Duodenal mucosa (tissue), 2 donors: ENCODE data around the gene SARNP.
"Not testable (repeated sequence)": the region's sequence is repeated elsewhere in the genome, so short reads cannot be mapped to it uniquely, and the experiment has no call there.

Experiments used
- H3K27ac ChIP-seq: one replicate; pipeline ENCODE4 v1.7.0; 2013; ENCODE audit warnings: low read depth, low read length
- H3K27me3 ChIP-seq, 2 donors: one replicate each; pipeline ENCODE4 v1.7.0; 2013; ENCODE audit warnings: low read length in 2 of 2, control low read depth in 1 of 2; ENCODE audit not compliant: insufficient read depth in 2 of 2, control insufficient read depth in 1 of 2
- H3K36me3 ChIP-seq, 2 donors: one replicate each; pipeline ENCODE4 v1.7.0; 2013; ENCODE audit warnings: low read length in 2 of 2, control low read depth in 1 of 2; ENCODE audit not compliant: insufficient read depth in 2 of 2, control insufficient read depth in 1 of 2
- H3K4me1 ChIP-seq, 2 donors: one replicate each; pipeline ENCODE4 v1.7.0; 2013; ENCODE audit warnings: low read length in 2 of 2, control low read depth in 1 of 2; ENCODE audit not compliant: insufficient read depth in 2 of 2, control insufficient read depth in 1 of 2
- H3K4me3 ChIP-seq, 2 donors: one replicate each; pipeline ENCODE4 v1.7.0; 2013; ENCODE audit warnings: low read length in 2 of 2, low read depth in 1 of 2
- H3K9ac ChIP-seq, 2 donors: one replicate each; pipeline ENCODE4 v1.7.0; 2013; ENCODE audit warnings: low read length in 2 of 2, low read depth in 1 of 2
- H3K9me3 ChIP-seq, 2 donors: one replicate each; pipeline ENCODE4 v1.7.0; 2013; ENCODE audit warnings: low read length in 2 of 2, control low read depth in 1 of 2; ENCODE audit not compliant: control insufficient read depth in 1 of 2

SARNP gene

DNA sequence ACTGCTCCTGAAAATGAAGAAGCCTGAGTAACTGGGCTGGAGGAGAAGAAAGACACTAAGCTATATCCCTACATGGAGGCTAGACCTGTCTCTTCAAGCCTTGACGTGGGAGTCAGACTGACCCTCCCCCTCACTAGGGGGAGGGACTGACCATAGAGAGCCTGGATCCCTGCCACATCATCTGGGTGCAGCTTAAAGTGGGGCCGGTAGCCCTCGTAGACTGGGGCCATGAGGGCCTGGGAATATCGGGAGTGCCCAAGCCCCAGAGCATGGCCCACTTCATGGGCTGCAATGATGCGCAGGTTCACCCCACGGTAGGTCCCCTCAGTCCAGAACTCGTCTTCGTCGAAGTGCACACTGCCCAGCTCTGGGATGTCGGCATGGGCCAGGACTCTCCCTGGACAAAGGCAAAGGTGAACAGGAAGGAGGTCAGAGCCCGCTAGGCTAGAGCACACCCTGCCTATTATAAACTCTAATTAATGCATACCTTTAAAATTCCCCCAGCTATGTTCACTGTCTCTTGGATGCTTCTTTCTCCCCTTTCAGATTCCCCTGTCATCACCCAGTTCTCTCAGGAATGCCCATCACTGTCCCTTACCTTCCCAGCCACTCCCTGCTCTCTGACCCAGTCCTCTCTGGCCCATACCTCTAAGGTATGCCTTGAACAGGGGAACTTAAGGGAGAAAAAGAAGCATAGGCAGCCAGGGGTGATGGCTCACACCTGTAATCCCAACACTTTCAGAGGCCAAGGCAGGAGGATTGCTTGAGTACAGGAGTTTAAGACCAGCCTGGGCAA, 22.0 kb upstream of the SARNP start:
- Histone ChIP-seq H3K4me1 (no peaks in the 10 kb centered on the region), H3K36me3 (peaks cover 0 to 2% of the 10 kb centered on the region in 2 donors), H3K27ac (no peak overlapping the region), H3K9me3 (no peaks in the 10 kb centered on the region), H3K27me3 (no peaks in the 10 kb centered on the region), H3K9ac (no peak overlapping the region), H3K4me3 (no peak overlapping the region)

DNA sequence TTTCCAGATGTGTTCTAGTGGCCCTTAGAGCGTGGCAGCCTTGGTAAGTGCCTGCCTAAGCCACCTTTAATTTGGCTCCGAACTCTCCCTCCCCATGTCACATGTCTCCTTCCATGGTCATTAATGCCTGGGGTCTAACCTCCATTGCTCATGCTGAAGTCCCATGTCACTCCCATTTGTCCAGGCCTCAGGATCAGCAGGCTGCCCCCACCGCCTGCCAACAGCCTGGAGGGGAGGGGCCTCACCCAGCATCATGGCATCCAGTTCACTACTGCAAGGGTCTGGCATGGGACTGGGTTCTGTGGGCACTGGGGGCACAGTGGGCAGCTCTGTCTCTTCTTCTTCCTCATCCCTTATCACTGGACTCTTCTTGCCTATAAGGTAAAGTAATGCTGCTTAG, 20.8 kb upstream of the SARNP start:
- Histone ChIP-seq H3K27ac (no peak overlapping the region), H3K36me3 (peaks cover 0 to 2% of the 10 kb centered on the region in 2 donors), H3K4me3 (no peak overlapping the region), H3K27me3 (no peaks in the 10 kb centered on the region), H3K9me3 (no peaks in the 10 kb centered on the region), H3K4me1 (no peaks in the 10 kb centered on the region), H3K9ac (no peak overlapping the region)

DNA sequence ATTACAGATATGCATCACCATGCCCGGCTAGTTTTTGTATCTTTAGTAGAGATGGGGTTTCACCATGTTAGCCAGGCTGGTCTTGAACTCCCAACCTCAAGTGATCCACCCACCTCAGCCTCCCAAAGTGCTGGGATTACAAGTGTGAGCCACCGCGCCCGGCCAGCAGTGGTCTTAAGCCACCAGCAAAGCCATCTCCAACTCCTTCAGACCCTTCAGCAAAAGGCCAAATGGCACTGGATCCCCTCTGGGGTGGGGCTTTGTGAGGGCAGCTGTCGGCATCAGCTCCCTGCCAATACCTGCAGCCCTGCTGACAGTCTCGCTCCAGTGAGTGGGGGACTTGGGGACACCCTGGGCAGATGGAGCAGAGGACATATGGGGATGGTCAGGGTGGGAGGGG, 16.9 kb upstream of the SARNP start:
- H3K9ac ChIP-seq, H3K36me3 ChIP-seq, H3K4me1 ChIP-seq, H3K4me3 ChIP-seq, H3K27ac ChIP-seq, H3K9me3 ChIP-seq, H3K27me3 ChIP-seq: not testable (repeated sequence)

DNA sequence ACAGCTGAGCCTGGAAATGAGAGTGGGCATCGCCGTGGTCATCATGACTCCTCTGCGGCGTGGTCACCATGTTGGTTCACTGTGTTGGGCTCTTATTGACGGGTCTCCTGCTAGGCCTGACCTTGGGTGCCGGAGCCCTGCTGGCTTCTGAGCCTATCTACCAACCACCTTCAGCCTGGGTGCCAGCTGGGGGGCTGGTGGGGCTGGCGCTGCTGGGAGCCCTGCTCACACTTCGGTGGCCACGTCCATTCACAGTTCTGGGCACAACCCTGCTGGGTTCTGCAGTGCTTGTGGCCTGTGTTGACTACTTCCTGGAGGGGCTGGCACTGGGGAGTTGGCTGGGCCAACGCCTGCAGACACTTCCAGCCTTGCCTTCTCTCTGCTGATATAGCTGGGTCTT, 15.5 kb upstream of the SARNP start:
- H3K9ac ChIP-seq, result no peak overlapping the region
- peaks cover 7 to 18% of the 10 kb centered on the region in 2 donors for H3K4me1 ChIP-seq
- no peak overlapping the region for H3K27ac ChIP-seq
- no peaks in the 10 kb centered on the region for H3K9me3 ChIP-seq
- no peaks in the 10 kb centered on the region for H3K27me3 ChIP-seq
- no peak overlapping the region for H3K4me3 ChIP-seq
- peaks cover 0 to 4% of the 10 kb centered on the region in 2 donors for H3K36me3 ChIP-seq

DNA sequence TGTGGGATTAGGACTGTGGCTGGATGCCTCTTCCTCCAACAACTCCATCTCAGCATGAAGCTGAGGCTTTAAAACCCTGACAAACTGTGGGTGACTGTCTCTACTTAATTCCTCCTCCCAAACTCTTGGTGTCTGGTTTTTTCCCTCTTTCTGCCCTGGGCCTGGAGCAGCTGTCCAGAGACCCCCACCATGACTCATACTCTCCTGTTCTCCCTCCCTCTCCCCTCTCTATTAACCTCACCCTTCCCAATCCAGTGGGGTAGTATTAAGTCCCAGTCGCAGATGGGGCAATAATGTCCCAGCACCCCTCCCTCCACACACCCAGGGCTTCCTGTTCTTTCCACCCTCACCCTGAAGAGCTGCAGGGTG, 13.9 kb upstream of the SARNP start:
- Histone ChIP-seq H3K4me1 (peaks cover 18 to 32% of the 10 kb centered on the region in 2 donors), H3K27me3 (no peaks in the 10 kb centered on the region), H3K9me3 (no peaks in the 10 kb centered on the region), H3K27ac (no peak overlapping the region), H3K4me3 (peak overlapping the region; percentile 95 to 98), H3K36me3 (peaks cover 0 to 7% of the 10 kb centered on the region in 2 donors), H3K9ac (peak overlapping the region; percentile 91 to 94)

DNA sequence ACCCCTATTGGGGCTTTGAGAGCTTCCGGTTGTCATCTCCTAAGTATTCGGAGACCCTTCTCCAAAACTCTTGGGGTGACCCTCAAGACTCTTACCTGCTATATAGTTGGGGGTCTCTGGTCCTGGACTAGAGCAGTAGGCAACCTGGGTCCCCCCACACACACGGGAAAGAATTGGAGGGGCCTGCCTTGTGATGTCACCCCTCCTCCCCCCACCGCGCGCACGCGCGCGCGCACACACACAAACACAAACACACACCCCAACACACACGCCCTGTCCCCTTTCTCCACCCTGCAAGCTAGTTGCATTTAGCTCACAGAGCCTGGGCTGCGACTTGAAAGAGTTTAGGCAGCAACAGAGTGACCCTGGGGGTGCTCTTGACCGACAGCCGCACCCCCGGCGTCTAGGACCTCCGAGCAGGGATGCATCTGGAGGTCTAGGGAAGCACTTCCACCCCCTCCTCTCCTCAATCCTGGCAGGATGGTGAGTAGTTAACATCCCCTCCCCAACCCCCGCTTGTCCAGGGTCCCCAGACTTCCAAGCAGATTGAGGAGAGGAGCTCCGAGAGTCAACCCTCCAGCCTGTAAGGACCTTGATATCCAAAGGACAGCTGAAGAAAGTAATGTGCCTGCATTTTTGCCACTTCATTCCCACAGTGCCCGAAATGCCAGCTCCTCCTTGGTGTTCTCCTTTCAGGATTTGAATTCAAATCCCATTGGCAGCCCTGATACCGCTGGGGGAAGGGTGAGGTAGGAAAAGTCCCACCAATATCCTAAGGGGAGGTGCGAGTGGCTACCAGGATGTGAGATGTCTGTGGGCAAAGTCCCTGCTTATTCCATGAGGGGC, 13.3 kb upstream of the SARNP start:
- Histone ChIP-seq H3K27ac (peak overlapping the region; percentile 93), H3K4me3 (peak overlapping the region; percentile 95 to 98), H3K9me3 (no peaks in the 10 kb centered on the region), H3K4me1 (peaks cover 19 to 35% of the 10 kb centered on the region in 2 donors), H3K36me3 (peaks cover 3 to 7% of the 10 kb centered on the region in 2 donors), H3K9ac (peak overlapping the region; percentile 91 to 94), H3K27me3 (no peaks in the 10 kb centered on the region)

DNA sequence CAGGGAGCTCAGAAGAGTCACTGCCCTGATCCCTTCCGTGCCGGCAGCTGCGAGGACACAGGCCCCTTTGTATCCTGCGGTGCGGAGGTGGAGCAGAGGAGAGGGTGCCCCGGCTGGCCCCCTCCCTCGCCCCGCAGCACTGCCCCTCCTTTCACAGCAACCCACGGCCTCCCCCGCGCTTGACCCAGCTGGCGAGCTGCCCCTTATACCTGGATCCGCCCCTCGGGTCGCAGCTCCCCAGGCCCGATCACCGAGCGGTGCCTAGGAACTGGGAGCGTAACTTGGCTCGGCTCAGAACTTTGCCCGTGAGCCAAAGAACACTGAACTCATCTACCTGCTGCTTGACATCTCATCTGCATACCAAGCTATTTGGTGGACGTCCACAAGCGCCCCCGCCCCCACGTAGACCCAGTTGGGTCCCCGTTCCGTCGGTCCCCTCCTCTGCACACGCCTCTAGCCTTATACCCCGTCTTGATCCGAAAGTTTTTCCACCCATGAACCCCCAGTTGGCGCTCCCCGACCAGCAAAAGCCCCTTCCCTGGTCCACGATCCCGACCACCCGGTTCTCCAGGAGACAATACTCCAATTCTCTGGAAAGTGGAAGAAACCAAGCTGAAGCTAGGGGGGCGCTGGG, 12.6 kb upstream of the SARNP start:
- H3K27ac ChIP-seq, result peak overlapping the region; percentile 93
- peaks cover 24 to 36% of the 10 kb centered on the region in 2 donors for H3K4me1 ChIP-seq
- no peaks in the 10 kb centered on the region for H3K9me3 ChIP-seq
- peak overlapping the region; percentile 95 to 98 for H3K4me3 ChIP-seq
- H3K9ac ChIP-seq, result peak overlapping the region; percentile 91 to 94
- H3K36me3 ChIP-seq, result peaks cover 3 to 7% of the 10 kb centered on the region in 2 donors
- H3K27me3 ChIP-seq, result no peaks in the 10 kb centered on the region

DNA sequence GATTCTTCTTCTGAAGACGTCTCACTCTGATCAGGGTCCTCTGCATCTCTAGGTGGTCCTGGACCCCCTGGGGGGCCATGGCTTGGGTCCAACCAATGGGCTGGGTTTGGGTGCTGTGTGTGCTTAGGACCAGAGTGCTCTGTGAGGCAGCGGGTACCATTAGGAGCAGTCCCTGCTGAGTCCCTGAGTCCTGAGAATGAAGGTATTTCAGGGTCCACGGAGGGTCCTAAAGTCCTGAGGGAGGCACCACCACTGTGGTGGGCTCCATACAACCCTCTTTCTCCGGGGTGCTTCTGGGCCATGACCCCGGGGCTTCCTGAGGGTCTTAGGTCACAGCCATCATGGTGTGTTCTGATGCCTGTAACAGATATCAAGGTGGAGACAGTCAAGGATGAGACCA, 10.8 kb upstream of the SARNP start:
- Histone ChIP-seq H3K4me1 (peaks cover 40 to 45% of the 10 kb centered on the region in 2 donors), H3K27ac (no peak overlapping the region), H3K9ac (peak overlapping the region; percentile 8 to 70), H3K9me3 (no peaks in the 10 kb centered on the region), H3K27me3 (no peaks in the 10 kb centered on the region), H3K4me3 (peak overlapping the region; percentile 82 to 95), H3K36me3 (peaks cover 3 to 5% of the 10 kb centered on the region in 2 donors)

DNA sequence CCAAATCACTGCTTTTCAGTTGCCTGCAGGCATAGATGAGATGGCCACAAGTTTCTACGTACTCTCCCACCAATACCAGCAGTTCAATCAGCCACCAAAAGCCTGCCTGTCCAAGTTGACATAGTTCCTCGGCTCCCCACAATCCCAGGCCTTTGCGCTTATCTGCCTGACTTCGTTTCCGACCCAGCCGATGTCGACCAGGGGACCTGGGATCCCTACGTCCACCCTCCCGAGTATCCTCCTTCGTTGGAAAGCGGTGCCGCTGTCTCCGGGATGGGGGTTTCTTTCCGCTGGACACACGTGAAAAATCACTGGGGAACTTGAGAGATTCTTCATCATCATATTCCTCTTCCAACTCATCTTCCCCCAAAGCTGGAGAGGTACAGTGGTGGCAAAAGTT, 10.3 kb upstream of the SARNP start:
- Histone ChIP-seq H3K27me3 (no peaks in the 10 kb centered on the region), H3K4me3 (peak overlapping the region in 1 of 2 donors; percentile 48), H3K27ac (no peak overlapping the region), H3K4me1 (peaks cover 43 to 50% of the 10 kb centered on the region in 2 donors), H3K9me3 (no peaks in the 10 kb centered on the region), H3K36me3 (peaks cover 3 to 10% of the 10 kb centered on the region in 2 donors), H3K9ac (peak overlapping the region in 1 of 2 donors; percentile 25)

DNA sequence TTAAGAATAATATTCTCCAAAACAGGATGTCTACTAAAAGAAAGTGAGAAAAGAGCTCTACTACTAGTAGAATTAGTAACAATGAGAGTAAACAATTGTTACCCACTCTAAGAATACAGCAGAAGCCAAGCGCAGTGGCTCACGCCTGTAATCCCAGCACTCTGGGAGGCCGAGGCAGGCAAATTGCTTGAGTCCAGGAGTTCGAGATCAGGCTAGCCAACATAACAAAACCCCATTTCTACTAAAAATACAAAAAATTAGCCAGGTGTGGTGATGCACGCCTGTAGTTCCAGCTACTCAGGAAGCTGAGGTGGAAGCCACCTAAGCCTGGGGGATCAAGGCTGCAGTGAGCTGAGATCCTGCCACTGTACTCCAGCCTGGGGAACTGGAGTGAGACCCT, 7.2 kb upstream of the SARNP start:
- H3K27me3 ChIP-seq, result no peaks in the 10 kb centered on the region
- H3K36me3 ChIP-seq, result peaks cover 14 to 41% of the 10 kb centered on the region in 2 donors
- H3K4me3 ChIP-seq, result no peak overlapping the region
- H3K4me1 ChIP-seq, result peaks cover 41 to 46% of the 10 kb centered on the region in 2 donors
- H3K9me3 ChIP-seq, result no peaks in the 10 kb centered on the region
- no peak overlapping the region for H3K27ac ChIP-seq
- no peak overlapping the region for H3K9ac ChIP-seq
